Hepatocyte (in vitro differentiated cells): ENCODE data around the gene CSF1R. TPM values are rescaled to one million over a fixed set of nuclear protein-coding genes. Genes with fewer than 3 reads are reported as not detected.

Experiments
- DNase-seq: peaks from one replicate; pipeline ENCODE4 v3.0.0-alpha.2; 2016; ENCODE audit warnings: low spot score
- H2AFZ ChIP-seq: fragments of 200-600 bp; sonication (generic); 2 replicates; pipeline ENCODE4 v1.6.0; 2016; ENCODE audit warnings: antibody characterized with exemption, mild to moderate bottlenecking
- H3K27ac ChIP-seq: fragments of 200-600 bp; sonication (generic); 2 replicates; pipeline ENCODE4 v1.5.1; 2016; ENCODE audit warnings: mild to moderate bottlenecking
- H3K27me3 ChIP-seq: fragments of 200-600 bp; sonication (generic); 2 replicates; pipeline ENCODE4 v1.6.1; 2016
- H3K36me3 ChIP-seq: fragments of 200-600 bp; sonication (generic); replicated peaks from 2 replicates; pipeline ENCODE4 v1.5.1; 2016; ENCODE audit warnings: low read depth; ENCODE audit not compliant: insufficient read depth
- H3K4me1 ChIP-seq: fragments of 200-600 bp; sonication (generic); 2 replicates; pipeline ENCODE4 v1.5.1; 2016; ENCODE audit warnings: mild to moderate bottlenecking, moderate library complexity; ENCODE audit not compliant: insufficient read depth
- H3K4me2 ChIP-seq: fragments of 200-600 bp; sonication (generic); 2 replicates; pipeline ENCODE4 v1.6.0; 2016
- H3K4me3 ChIP-seq: fragments of 200-600 bp; sonication (generic); 2 replicates; pipeline ENCODE4 v1.5.1; 2016; ENCODE audit warnings: mild to moderate bottlenecking
- H3K79me2 ChIP-seq: fragments of 200-600 bp; sonication (generic); 2 replicates; pipeline ENCODE4 v1.6.0; 2017; ENCODE audit warnings: mild to moderate bottlenecking
- H3K9me2 ChIP-seq: fragments of 200-600 bp; sonication (generic); replicated peaks from 2 replicates; pipeline ENCODE4 v1.6.0; 2017; ENCODE audit warnings: mild to moderate bottlenecking; ENCODE audit not compliant: insufficient read depth
- H3K9me3 ChIP-seq: fragments of 200-600 bp; sonication (generic); 2 replicates; pipeline ENCODE4 v1.5.1; 2016; ENCODE audit warnings: low read depth, mild to moderate bottlenecking
- H4K20me1 ChIP-seq: fragments of 200-600 bp; sonication (generic); 2 replicates; pipeline ENCODE4 v1.6.0; 2016; ENCODE audit warnings: mild to moderate bottlenecking; ENCODE audit not compliant: insufficient read depth, poor library complexity, severe bottlenecking
- EZH2 ChIP-seq: fragments of 200-600 bp; sonication (generic); IDR thresholded peaks from 2 replicates; pipeline ENCODE4 v1.6.1; 2016; ENCODE audit warnings: antibody characterized with exemption, mild to moderate bottlenecking, borderline replicate concordance
- EZH2phosphoT487 ChIP-seq: fragments of 200-600 bp; sonication (generic); IDR thresholded peaks from one replicate; pipeline ENCODE4 v1.6.1; 2018; ENCODE audit warnings: antibody characterized with exemption, mild to moderate bottlenecking, low read depth, moderate library complexity; ENCODE audit not compliant: unreplicated experiment, severe bottlenecking
- WGBS: methylation state at CpG from one replicate; pipeline ENCODE4 v1.1.6; 2016; ENCODE audit warnings: low lambda C conversion rate; ENCODE audit errors: missing lambda C conversion rate; 5-methylcytosine and 5-hydroxymethylcytosine counted together
- polyA plus RNA-seq: library from polyadenylated mRNA; unstranded; fragments of >200 nt; fragmentation: Nextera tagmentation; extraction: Ambion mirVana; gene quantifications from 2 replicates; pipeline ENCODE4 v1.2.1, GENCODE V29; 2016
- total RNA-seq: library from RNA; depleted of rRNA; stranded (reverse); fragments of >200 nt; gene quantifications from 2 replicates; pipeline ENCODE4 v1.2.3, GENCODE V29; 2014
- TF ChIP-seq, protein P1 (sequence below): fragments of 200-600 bp; sonication (generic); IDR thresholded peaks from 2 replicates; pipeline ENCODE4 v1.5.1; 2016; ENCODE audit warnings: antibody characterized with exemption, mild to moderate bottlenecking; ENCODE audit not compliant: poor library complexity

Gene CSF1R
- total and polyA plus RNA-seq, 2 experiments from 2014 or later: 3.6 to 4.7 TPM

DNA sequence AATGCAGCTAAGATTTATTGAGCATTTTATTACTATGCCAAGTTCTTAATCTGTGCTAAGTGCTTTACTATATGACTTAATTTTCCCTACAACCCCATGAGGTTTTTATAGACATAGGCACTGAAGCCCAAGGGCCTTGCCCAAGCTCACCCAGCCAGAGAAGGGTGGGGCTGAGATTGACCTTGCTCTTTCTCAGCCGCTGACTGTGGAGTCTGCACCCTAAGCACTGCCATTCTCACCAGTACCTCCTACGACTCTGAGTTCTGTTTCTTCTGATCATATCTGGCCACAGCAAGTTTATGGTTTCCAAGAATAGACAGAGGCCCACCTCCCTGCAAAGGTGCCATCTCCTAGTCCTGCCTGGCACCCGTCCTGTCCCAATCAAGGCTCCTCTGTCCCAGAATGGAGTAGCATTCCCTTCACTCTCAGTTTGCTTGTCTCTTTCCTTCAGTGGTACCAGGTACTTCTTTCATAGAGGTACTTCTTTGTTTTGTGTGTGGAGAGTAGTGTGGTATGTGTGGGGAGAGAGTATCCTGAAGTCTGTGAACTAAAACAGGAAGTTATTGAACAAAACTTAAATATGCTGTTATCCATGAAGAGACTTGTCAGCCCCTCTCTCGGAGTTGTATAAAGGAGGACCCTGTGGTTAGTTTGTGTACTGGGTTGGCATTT is 42.6 kb downstream of the CSF1R start:
- DNase-seq: no peak
- Histone ChIP-seq H2AFZ (no peak overlapping the region), H3K27ac (peak overlapping the region; percentile 63), H3K27me3 (no peaks in the 10 kb centered on the region), H3K9me3 (no peaks in the 10 kb centered on the region), H3K4me2 (no peak overlapping the region), H3K79me2 (no peaks in the 10 kb centered on the region), H3K4me3 (no peak overlapping the region), H4K20me1 (no peaks in the 10 kb centered on the region), H3K36me3 (no peaks in the 10 kb centered on the region), H3K4me1 (peaks cover 13% of the 10 kb centered on the region), H3K9me2 (no peaks in the 10 kb centered on the region)
- WGBS: 78% methylated on average over 4 of the region's 4 CpGs
- TF ChIP-seq, protein P1, sequence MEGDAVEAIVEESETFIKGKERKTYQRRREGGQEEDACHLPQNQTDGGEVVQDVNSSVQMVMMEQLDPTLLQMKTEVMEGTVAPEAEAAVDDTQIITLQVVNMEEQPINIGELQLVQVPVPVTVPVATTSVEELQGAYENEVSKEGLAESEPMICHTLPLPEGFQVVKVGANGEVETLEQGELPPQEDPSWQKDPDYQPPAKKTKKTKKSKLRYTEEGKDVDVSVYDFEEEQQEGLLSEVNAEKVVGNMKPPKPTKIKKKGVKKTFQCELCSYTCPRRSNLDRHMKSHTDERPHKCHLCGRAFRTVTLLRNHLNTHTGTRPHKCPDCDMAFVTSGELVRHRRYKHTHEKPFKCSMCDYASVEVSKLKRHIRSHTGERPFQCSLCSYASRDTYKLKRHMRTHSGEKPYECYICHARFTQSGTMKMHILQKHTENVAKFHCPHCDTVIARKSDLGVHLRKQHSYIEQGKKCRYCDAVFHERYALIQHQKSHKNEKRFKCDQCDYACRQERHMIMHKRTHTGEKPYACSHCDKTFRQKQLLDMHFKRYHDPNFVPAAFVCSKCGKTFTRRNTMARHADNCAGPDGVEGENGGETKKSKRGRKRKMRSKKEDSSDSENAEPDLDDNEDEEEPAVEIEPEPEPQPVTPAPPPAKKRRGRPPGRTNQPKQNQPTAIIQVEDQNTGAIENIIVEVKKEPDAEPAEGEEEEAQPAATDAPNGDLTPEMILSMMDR: no peak
- no peak for TF ChIP-seq EZH2
- no peak for TF ChIP-seq EZH2phosphoT487

DNA sequence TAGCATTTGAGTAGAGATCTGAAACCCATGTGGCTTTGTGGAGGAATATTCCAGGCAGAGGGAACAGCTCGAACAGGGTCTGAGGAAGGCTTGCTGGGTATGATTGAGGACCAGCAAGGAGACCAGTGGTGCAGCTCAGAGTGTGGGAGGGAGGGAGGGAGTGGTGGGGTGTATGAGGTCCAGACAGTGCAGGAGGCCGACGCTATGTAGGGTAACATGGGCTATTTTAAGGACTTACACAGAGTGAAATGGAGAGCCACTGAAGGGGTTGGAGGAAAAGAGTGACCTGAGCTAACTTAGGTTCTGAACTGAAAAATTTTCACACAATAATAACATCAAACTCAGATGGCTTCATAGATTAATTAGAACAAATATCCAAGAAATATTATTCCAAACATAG is 43.9 kb downstream of the CSF1R start:
- no peak overlapping the region for H3K4me3 ChIP-seq
- no peaks in the 10 kb centered on the region for H3K9me2 ChIP-seq
- no peak overlapping the region for H3K4me2 ChIP-seq
- DNase-seq: no peak
- no peaks in the 10 kb centered on the region for H3K27me3 ChIP-seq
- no peak overlapping the region for H3K27ac ChIP-seq
- H3K9me3 ChIP-seq: no peaks in the 10 kb centered on the region
- H3K4me1 ChIP-seq: peaks cover 13% of the 10 kb centered on the region
- TF ChIP-seq EZH2phosphoT487: no peak
- no peak for TF ChIP-seq EZH2
- TF ChIP-seq, protein P1: no peak
- no peaks in the 10 kb centered on the region for H4K20me1 ChIP-seq
- no peaks in the 10 kb centered on the region for H3K79me2 ChIP-seq
- WGBS: 100% methylated on average over 2 of the region's 3 CpGs
- no peaks in the 10 kb centered on the region for H3K36me3 ChIP-seq
- H2AFZ ChIP-seq: no peak overlapping the region

- TF ChIP-seq, protein P1: no peak
- TF ChIP-seq EZH2: no peak
- TF ChIP-seq EZH2phosphoT487: no peak
- Histone ChIP-seq H3K27me3 (no peaks in the 10 kb centered on the region), H3K4me1 (peaks cover 6% of the 10 kb centered on the region), H2AFZ (no peak overlapping the region), H3K9me3 (no peaks in the 10 kb centered on the region), H3K4me3 (no peak overlapping the region), H3K36me3 (peaks cover 6% of the 10 kb centered on the region), H3K79me2 (no peaks in the 10 kb centered on the region), H4K20me1 (no peaks in the 10 kb centered on the region), H3K27ac (no peak overlapping the region), H3K4me2 (no peak overlapping the region), H3K9me2 (no peaks in the 10 kb centered on the region)
- 52% methylated on average over 2 of the region's 2 CpGs for WGBS
- DNase-seq: no peak
These were observed 47.8 kb downstream of the CSF1R start for GRCh38 chr5:150038547-150038946.
